Lung (tissue), 12 donors: ENCODE measurements around the gene NRDC. TPM values are rescaled to one million over a fixed set of nuclear protein-coding genes. Genes with fewer than 3 reads are reported as not detected.

Experiments used
- ATAC-seq: fragments of 200-7000 bp; cut with Tn5 transposase; one replicate; pipeline ENCODE4 v1.9.1; 2020; ENCODE audit warnings: moderate number of reproducible peaks; ENCODE audit not compliant: insufficient read depth, low FRiP score
- DNase-seq, 3 donors: peaks; one replicate each; pipeline ENCODE4 v3.0.0-alpha.2; 2013 to 2017
- H3K27ac ChIP-seq, 2 donors: one replicate each; pipeline ENCODE4 v1.5.1; 2013; ENCODE audit warnings: mild to moderate bottlenecking in 2 of 2, moderate library complexity in 2 of 2, control low read depth in 1 of 2, inconsistent platforms in 1 of 2, low read depth in 1 of 2, low read length in 1 of 2
- H3K27me3 ChIP-seq, 3 donors: one replicate each; pipeline ENCODE4 v1.5.1; 2013; ENCODE audit warnings: low read length in 2 of 3; ENCODE audit not compliant: control insufficient read depth in 3 of 3, insufficient read depth in 3 of 3
- H3K36me3 ChIP-seq, 4 donors: one replicate each; pipeline ENCODE4 v1.5.1; 2013; ENCODE audit warnings: low read length in 4 of 4, mild to moderate bottlenecking in 1 of 4, moderate library complexity in 1 of 4; ENCODE audit not compliant: control insufficient read depth in 4 of 4, insufficient read depth in 4 of 4
- H3K4me1 ChIP-seq, 5 donors: one replicate each; pipeline ENCODE4 v1.5.1; 2013; ENCODE audit warnings: low read length in 5 of 5, mild to moderate bottlenecking in 2 of 5, moderate library complexity in 1 of 5; ENCODE audit not compliant: control insufficient read depth in 5 of 5, insufficient read depth in 5 of 5
- H3K4me3 ChIP-seq: one replicate; pipeline ENCODE4 v1.5.1; 2013; ENCODE audit warnings: mild to moderate bottlenecking, control low read depth, moderate library complexity
- H3K9ac ChIP-seq, 2 donors: one replicate each; pipeline ENCODE4 v1.5.1; 2013; ENCODE audit warnings: low read length in 2 of 2, control low read depth in 1 of 2; ENCODE audit not compliant: insufficient read depth in 1 of 2
- H3K9me3 ChIP-seq, 4 donors: one replicate each; pipeline ENCODE4 v1.5.1; 2013; ENCODE audit warnings: low read length in 3 of 4, mild to moderate bottlenecking in 1 of 4, moderate library complexity in 1 of 4; ENCODE audit not compliant: control insufficient read depth in 4 of 4, insufficient read depth in 3 of 4
- WGBS, 2 donors: extraction: QIAGEN DNeasy Blood & Tissue Kit; methylation state at CpG; one replicate each; pipeline ENCODE4 v1.1.7; 2013; 5-methylcytosine and 5-hydroxymethylcytosine counted together
- polyA plus RNA-seq, 2 donors: library from polyadenylated mRNA; stranded (reverse); fragments of 200-250 nt; gene quantifications; one replicate each; pipeline ENCODE4 v1.2.1, GENCODE V29; 2013
- total RNA-seq, 2 donors: library from RNA; depleted of rRNA in 1 of 2; stranded (reverse); fragments of >200 nt in 1 of 2; gene quantifications; one replicate each; pipeline ENCODE4 v1.2.1, GENCODE V29; 2014 to 2021
- TF ChIP-seq, protein P1 (sequence below): IDR thresholded peaks from 2 replicates; pipeline ENCODE4 v1.5.1; 2012; ENCODE audit warnings: mild to moderate bottlenecking; ENCODE audit errors: control extremely low read depth, extremely low read depth
- donor health status: control.
- donor health status: control.
- donor health status: Bipolar disorder and iron deficiency.
- donor health status: healthy.
- donor health status: DM: yes; HTN: yes; CAD: no.

The NRDC gene
- total and polyA plus RNA-seq, 4 donors = 96.2 to 128 (median 105) TPM

DNA sequence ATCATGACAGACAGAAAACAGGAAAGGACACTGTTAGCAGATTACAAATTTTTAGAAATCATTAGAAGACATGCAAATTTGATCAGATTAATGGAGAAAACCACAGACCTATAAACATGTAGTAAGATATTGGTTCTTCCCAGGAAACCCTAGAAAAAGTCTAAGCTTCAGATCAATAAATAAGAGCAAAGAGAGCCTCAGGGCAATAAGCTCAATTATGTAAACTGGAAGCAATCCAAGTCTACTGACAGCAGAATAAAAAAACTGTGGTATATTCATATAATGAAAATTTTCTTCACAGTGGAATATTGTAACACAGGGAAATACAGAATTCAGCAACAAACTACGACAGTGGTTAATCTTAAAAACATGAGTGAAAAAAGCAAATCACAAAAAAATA lies 36.3 kb downstream of the NRDC start:
- Histone ChIP-seq H3K4me1 (no peaks in the 10 kb centered on the region), H3K36me3 (peaks cover 5 to 17% (median 6%) of the 10 kb centered on the region in 4 donors), H3K4me3 (no peak overlapping the region), H3K27me3 (no peaks in the 10 kb centered on the region), H3K27ac (no peak overlapping the region), H3K9ac (no peak overlapping the region), H3K9me3 (no peaks in the 10 kb centered on the region)
- ATAC-seq (no peak), DNase-seq (peak in 2 of 3 donors; percentile 4 to 6)
- TF ChIP-seq, protein P1, sequence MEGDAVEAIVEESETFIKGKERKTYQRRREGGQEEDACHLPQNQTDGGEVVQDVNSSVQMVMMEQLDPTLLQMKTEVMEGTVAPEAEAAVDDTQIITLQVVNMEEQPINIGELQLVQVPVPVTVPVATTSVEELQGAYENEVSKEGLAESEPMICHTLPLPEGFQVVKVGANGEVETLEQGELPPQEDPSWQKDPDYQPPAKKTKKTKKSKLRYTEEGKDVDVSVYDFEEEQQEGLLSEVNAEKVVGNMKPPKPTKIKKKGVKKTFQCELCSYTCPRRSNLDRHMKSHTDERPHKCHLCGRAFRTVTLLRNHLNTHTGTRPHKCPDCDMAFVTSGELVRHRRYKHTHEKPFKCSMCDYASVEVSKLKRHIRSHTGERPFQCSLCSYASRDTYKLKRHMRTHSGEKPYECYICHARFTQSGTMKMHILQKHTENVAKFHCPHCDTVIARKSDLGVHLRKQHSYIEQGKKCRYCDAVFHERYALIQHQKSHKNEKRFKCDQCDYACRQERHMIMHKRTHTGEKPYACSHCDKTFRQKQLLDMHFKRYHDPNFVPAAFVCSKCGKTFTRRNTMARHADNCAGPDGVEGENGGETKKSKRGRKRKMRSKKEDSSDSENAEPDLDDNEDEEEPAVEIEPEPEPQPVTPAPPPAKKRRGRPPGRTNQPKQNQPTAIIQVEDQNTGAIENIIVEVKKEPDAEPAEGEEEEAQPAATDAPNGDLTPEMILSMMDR = no peak
- WGBS, 2 donors = 95 to 98% methylated on average over 1 of the region's 1 CpG

DNA sequence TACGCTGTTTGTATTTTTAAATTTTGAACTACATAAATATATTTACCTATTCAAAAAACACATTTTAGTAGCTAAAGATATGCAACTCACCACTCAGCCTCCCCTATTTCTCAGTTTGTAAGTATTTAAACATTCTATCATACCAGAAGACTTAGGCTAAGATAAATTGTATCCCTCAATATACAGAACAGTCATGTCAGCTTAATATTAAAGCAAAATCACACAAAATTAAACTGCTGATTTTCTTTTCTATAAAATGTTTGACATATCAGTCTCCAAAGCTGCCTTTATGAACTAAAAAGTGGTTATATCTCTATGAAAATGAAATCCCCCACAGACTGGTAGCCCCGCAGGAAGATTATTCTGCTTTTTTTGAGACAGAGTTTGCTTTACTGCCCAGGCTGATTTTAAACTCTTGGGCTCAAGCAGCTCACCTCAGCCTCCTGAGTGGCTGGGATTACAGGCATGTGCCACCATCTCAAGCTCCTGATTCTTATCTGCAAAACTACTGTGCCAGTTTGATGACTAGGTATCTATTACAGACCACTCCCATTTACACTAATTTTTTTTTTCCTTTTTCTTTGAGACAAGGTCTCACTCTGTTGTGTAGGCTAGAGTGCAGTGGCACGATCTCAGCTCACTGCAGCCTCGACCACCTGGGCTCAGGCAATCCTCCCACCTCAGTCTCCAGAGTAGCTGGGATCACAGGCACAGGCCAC lies 37.6 kb downstream of the NRDC start:
- 95 to 99% methylated on average over 4 of the region's 4 CpGs for WGBS, 2 donors
- Histone ChIP-seq H3K9ac (no peak overlapping the region), H3K36me3 (peaks cover 0 to 16% (median 6%) of the 10 kb centered on the region in 4 donors), H3K9me3 (no peaks in the 10 kb centered on the region), H3K4me1 (no peaks in the 10 kb centered on the region), H3K27ac (no peak overlapping the region), H3K27me3 (no peaks in the 10 kb centered on the region), H3K4me3 (no peak overlapping the region)
- TF ChIP-seq, protein P1 = no peak
- DNase-seq (no peak), ATAC-seq (no peak)

DNA sequence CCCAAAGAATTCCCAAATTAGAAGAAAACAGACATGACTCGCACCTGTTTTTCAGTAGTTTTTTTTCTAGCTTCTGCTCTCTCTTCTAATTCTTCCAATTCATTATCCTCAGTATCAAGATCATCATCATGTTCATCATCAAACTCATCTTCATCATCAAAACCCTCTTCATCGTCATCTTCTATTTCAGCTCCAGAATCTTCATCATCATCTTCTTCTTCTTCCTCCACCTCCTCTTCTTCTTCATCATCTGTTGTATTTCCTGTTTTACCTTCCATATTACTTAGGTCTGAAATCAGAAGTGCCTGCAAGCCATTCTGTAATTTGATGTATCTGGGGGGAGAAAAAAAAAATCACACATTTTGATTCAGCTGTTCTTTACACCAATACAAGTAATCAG lies 38.3 kb downstream of the NRDC start:
- 98 to 100% methylated on average over 2 of the region's 2 CpGs for WGBS, 2 donors
- Histone ChIP-seq H3K9ac (no peak overlapping the region), H3K4me3 (no peak overlapping the region), H3K27me3 (no peaks in the 10 kb centered on the region), H3K27ac (no peak overlapping the region), H3K4me1 (no peaks in the 10 kb centered on the region), H3K9me3 (no peaks in the 10 kb centered on the region), H3K36me3 (peaks cover 0 to 18% (median 6%) of the 10 kb centered on the region in 4 donors)
- no peak for ATAC-seq
- TF ChIP-seq, protein P1 = no peak
- DNase-seq = no peak
